CD4-positive, alpha-beta T cell (primary cell): Measurements from ENCODE around the gene PIK3AP1. TPM values are rescaled to one million over a fixed set of nuclear protein-coding genes. Genes with fewer than 3 reads are reported as not detected.

ENCODE experiments used
- ATAC-seq: fragments of 200-7000 bp; cut with Tn5 transposase; one replicate; pipeline ENCODE4 v1.10.0; 2022; ENCODE audit warnings: mild to moderate bottlenecking; ENCODE audit not compliant: poor library complexity
- CTCF ChIA-PET: fragments of 350-600 bp; sonication (Branson Sonifier 250); formaldehyde crosslinking; loops from one replicate; lab custom pipeline; 2021; ENCODE audit warnings: antibody characterized with exemption, inconsistent platforms; lab: Charles Lee
- POLR2A ChIA-PET: fragments of 350-600 bp; sonication (Branson Sonifier 250); formaldehyde crosslinking; loops from one replicate; lab custom pipeline; 2021; ENCODE audit warnings: antibody characterized with exemption, inconsistent platforms; lab: Charles Lee
- DNase-seq, 14 experiments: peaks; one replicate each; pipeline ENCODE4 v3.0.0-alpha.2; 2013 to 2020; ENCODE audit warnings: mixed read lengths in 2 of 14
- H3K27ac ChIP-seq, 2 donors: one replicate each; pipeline versions ENCODE4 v1.5.1 to v1.7.0; 2013; ENCODE audit warnings: low read length in 2 of 2, low read depth in 1 of 2, mild to moderate bottlenecking in 1 of 2
- H3K27me3 ChIP-seq, 2 experiments: 1 replicate in 1 of 2; 2 replicates in 1 of 2; pipeline versions ENCODE4 v1.6.1 to v1.7.0; 2013; ENCODE audit warnings: low read length in 2 of 2, control low read depth in 1 of 2, mild to moderate bottlenecking in 1 of 2, moderate library complexity in 1 of 2; ENCODE audit not compliant: insufficient read depth in 2 of 2, control insufficient read depth in 1 of 2
- H3K36me3 ChIP-seq: one replicate; pipeline ENCODE4 v1.6.1; 2013; ENCODE audit warnings: low read length, control low read depth; ENCODE audit not compliant: insufficient read depth
- H3K4me1 ChIP-seq: one replicate; pipeline ENCODE4 v1.6.1; 2013; ENCODE audit warnings: low read length, control low read depth; ENCODE audit not compliant: insufficient read depth
- H3K4me3 ChIP-seq: one replicate; pipeline ENCODE4 v1.5.1; 2013; ENCODE audit warnings: mild to moderate bottlenecking, low read length, moderate library complexity
- H3K9me3 ChIP-seq, 2 experiments: 1 replicate in 1 of 2; 2 replicates in 1 of 2; pipeline versions ENCODE4 v1.6.1 to v1.7.0; 2013; ENCODE audit warnings: low read length in 2 of 2, mild to moderate bottlenecking in 2 of 2, control low read depth in 1 of 2, moderate library complexity in 1 of 2; ENCODE audit not compliant: control insufficient read depth in 1 of 2, insufficient read depth in 1 of 2
- H3K27ac Mint-ChIP-seq: one replicate; pipeline ENCODE4 v1.8.0; 2020; ENCODE audit warnings: mixed read lengths
- H3K27me3 Mint-ChIP-seq: one replicate; pipeline ENCODE4 v1.8.0; 2021; ENCODE audit warnings: mixed read lengths
- H3K36me3 Mint-ChIP-seq: one replicate; pipeline ENCODE4 v1.8.0; 2021; ENCODE audit warnings: low read depth, mixed read lengths
- H3K4me1 Mint-ChIP-seq: one replicate; pipeline ENCODE4 v1.8.0; 2021; ENCODE audit warnings: low read depth, mixed read lengths
- H3K4me3 Mint-ChIP-seq: one replicate; pipeline ENCODE4 v1.8.0; 2020; ENCODE audit warnings: mild to moderate bottlenecking, mixed read lengths
- H3K9me3 Mint-ChIP-seq: one replicate; pipeline ENCODE4 v1.8.0; 2020; ENCODE audit warnings: mixed read lengths
- intact Hi-C, 2 experiments: fragments of 100-400 bp; cut with DNase I in 1 of 2; cut with micrococcal nuclease in 1 of 2; formaldehyde crosslinking; loops; one replicate each; pipeline versions ENCODE4 v1.15.1 to v1.9.0; 2023 to 2025; cut with DNase I, micrococcal nuclease
- total RNA-seq, 174 experiments: library from RNA in 2 of 174; stranded (reverse) in 2 of 174; gene quantifications; one replicate each; pipeline ENCODE4 v1.2.3 and lab custom pipeline; 2021 to 2026
- TF ChIP-seq, protein P1 (sequence below): fragments of 200-600 bp; IDR thresholded peaks from one replicate; pipeline ENCODE4 v1.8.0; 2022; ENCODE audit warnings: antibody characterized with exemption, mild to moderate bottlenecking

The PIK3AP1 gene
- total RNA-seq, 2 experiments from 2014 or later = 0.58 to 0.59 TPM

DNA sequence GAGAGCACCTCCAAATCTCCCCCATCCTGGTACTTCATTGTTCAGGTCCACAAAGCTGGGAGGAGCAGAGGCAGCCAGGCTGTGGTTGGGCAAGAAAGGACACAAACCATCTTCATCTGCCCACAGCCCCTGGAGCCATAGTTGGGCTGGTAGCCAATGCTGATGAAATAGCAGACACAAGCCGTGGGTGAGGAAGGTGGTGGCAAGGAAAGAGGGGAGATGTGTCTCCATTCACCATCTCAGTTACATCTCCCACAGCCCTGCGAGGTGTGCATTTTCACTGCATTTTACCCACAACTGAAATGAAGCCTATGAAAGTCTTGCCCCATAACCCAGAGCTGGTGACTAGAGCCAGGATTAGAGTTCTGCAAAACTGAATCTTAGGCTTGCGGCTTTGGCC lies 35.0 kb downstream of the PIK3AP1 start:
- H3K9me3 ChIP-seq = no peaks in the 10 kb centered on the region
- H3K27ac ChIP-seq = no peak overlapping the region
- no peaks in the 10 kb centered on the region for H3K27me3 ChIP-seq
- peaks cover 3% of the 10 kb centered on the region for H3K4me1 ChIP-seq
- Mint-ChIP-seq H3K27ac (no peak overlapping the region), H3K27me3 (no peaks in the 10 kb centered on the region), H3K4me3 (no peak overlapping the region), H3K9me3 (no peaks in the 10 kb centered on the region), H3K4me1 (no peaks in the 10 kb centered on the region), H3K36me3 (no peaks in the 10 kb centered on the region)
- H3K4me3 ChIP-seq = no peak overlapping the region
- H3K36me3 ChIP-seq = no peaks in the 10 kb centered on the region
- ATAC-seq (no peak), DNase-seq (no peak)
- intact Hi-C loops = no loop called here
- POLR2A ChIA-PET = no interaction called here
- CTCF ChIA-PET = no interaction called here
- TF ChIP-seq, protein P1, sequence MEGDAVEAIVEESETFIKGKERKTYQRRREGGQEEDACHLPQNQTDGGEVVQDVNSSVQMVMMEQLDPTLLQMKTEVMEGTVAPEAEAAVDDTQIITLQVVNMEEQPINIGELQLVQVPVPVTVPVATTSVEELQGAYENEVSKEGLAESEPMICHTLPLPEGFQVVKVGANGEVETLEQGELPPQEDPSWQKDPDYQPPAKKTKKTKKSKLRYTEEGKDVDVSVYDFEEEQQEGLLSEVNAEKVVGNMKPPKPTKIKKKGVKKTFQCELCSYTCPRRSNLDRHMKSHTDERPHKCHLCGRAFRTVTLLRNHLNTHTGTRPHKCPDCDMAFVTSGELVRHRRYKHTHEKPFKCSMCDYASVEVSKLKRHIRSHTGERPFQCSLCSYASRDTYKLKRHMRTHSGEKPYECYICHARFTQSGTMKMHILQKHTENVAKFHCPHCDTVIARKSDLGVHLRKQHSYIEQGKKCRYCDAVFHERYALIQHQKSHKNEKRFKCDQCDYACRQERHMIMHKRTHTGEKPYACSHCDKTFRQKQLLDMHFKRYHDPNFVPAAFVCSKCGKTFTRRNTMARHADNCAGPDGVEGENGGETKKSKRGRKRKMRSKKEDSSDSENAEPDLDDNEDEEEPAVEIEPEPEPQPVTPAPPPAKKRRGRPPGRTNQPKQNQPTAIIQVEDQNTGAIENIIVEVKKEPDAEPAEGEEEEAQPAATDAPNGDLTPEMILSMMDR = no peak

DNA sequence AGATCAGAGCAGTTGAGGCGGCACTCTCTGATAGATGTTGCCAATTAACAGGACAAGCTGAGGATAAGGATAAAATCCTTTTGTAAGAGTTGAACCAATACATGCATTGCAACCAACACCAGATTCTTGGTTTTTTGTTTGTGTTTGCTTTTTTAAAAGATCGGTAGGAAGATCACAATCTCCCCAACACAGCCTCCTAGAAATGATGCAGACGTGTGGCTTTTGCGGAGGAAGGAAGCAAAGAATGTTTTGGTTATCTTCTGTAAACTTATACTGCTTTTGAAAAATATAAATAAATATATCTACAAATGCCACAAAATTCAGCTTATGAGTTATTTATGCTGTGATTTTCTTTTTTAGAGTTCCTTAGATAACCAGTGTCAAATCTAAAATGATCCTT lies 35.5 kb downstream of the PIK3AP1 start:
- POLR2A ChIA-PET = no interaction called here
- H3K36me3 ChIP-seq = no peaks in the 10 kb centered on the region
- H3K27ac ChIP-seq = no peak overlapping the region
- Mint-ChIP-seq H3K36me3 (no peaks in the 10 kb centered on the region), H3K4me3 (no peak overlapping the region), H3K27me3 (no peaks in the 10 kb centered on the region), H3K27ac (no peak overlapping the region), H3K4me1 (no peaks in the 10 kb centered on the region), H3K9me3 (no peaks in the 10 kb centered on the region)
- peaks cover 3% of the 10 kb centered on the region for H3K4me1 ChIP-seq
- TF ChIP-seq, protein P1 = no peak
- no peaks in the 10 kb centered on the region for H3K27me3 ChIP-seq
- no peak overlapping the region for H3K4me3 ChIP-seq
- CTCF ChIA-PET = no interaction called here
- ATAC-seq (no peak), DNase-seq (no peak)
- no peaks in the 10 kb centered on the region for H3K9me3 ChIP-seq
- intact Hi-C loops = no loop called here

DNA sequence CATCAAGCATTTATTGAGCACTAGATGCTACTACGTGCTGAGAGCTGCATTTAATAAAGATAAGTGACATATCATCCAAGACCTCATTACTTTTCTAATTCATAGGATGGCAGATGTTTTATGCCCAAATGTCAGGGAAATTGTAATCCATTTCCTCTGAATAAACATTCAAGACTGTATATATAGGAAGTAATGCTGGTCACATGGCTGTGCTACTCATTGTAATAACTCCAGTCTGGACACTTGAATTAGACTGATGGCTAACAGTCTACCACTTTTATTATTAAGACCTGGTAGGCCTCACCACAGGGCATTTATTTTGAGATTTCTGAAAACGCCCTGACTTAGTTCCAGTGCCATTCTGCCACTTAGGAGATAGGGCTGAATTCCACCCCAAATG lies 36.6 kb downstream of the PIK3AP1 start:
- Mint-ChIP-seq H3K27me3 (no peaks in the 10 kb centered on the region), H3K27ac (no peak overlapping the region), H3K4me1 (no peaks in the 10 kb centered on the region), H3K9me3 (no peaks in the 10 kb centered on the region), H3K36me3 (no peaks in the 10 kb centered on the region), H3K4me3 (no peak overlapping the region)
- Histone ChIP-seq H3K27ac (no peak overlapping the region), H3K36me3 (no peaks in the 10 kb centered on the region), H3K9me3 (no peaks in the 10 kb centered on the region), H3K4me1 (peaks cover 3% of the 10 kb centered on the region), H3K4me3 (no peak overlapping the region), H3K27me3 (no peaks in the 10 kb centered on the region)
- ChIA-PET POLR2A (no interaction called here), CTCF (no interaction called here)
- intact Hi-C loops = no loop called here
- DNase-seq (no peak), ATAC-seq (no peak)
- TF ChIP-seq, protein P1 = no peak
